Endothelial cell of umbilical vein (primary cell): ENCODE data around the gene THRSP.

Experiments used
- CTCF ChIP-seq, 2 donors: IDR thresholded peaks; 1 replicate in 1 of 2; 2 replicates in 1 of 2; pipeline ENCODE4 v1.5.1; 2011; ENCODE audit warnings: low read length in 2 of 2, mild to moderate bottlenecking in 2 of 2, moderate library complexity in 2 of 2, control low read depth in 1 of 2, inconsistent platforms in 1 of 2, low read depth in 1 of 2; ENCODE audit not compliant: insufficient read depth in 1 of 2; ENCODE audit errors: extremely low read depth in 1 of 2
- JUN ChIP-seq: IDR thresholded peaks from 2 replicates; pipeline ENCODE4 v1.6.1; 2011; ENCODE audit warnings: borderline replicate concordance, low read depth; ENCODE audit not compliant: insufficient read length, insufficient read depth
- POLR2A ChIP-seq: IDR thresholded peaks from 2 replicates; pipeline ENCODE4 v1.6.1; 2012; ENCODE audit warnings: low read depth, mild to moderate bottlenecking, control low read depth, low read length

GRCh38 chr11:78044706-78045105 is 19.0 kb upstream of the THRSP start:
- TF ChIP-seq CTCF (IDR thresholded peaks at IDR 0.05; ENCODE audit: extremely low read depth in 1 of 2, insufficient read depth in 1 of 2, low read depth in 1 of 2, low read length in 2 of 2) (no peak), JUN (no peak), POLR2A (no peak)
